ENCODE results near the gene C5orf58.

C5orf58 gene

GRCh38 chr5:170286386-170286925, 53.7 kb downstream of the C5orf58 start:
- DNase-seq, result no peak

DNA sequence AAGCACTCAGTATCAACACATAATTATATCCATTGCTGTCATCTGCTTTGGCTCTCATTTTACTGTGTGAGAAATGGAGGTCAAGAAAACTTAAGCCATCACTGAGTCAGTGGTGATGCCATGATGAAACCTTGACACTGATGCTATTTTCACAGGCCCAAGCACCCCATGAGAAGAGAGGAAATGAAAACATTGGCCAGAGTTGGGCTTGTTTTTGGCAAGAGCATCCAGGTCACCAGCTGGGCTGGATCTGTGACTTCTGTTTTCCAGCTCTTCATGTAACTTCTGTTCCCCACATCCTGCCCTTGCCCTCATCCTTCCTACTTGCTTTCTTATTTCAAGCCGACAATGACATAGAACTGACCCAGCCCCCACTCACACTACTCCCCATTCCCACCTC, 54.7 kb downstream of the C5orf58 start:
- DNase-seq, result no peak

- no peak for DNase-seq
Observed at GRCh38 chr5:170288151-170288550, 55.4 kb downstream of the C5orf58 start.

GRCh38 chr5:170288551-170288950, 55.8 kb downstream of the C5orf58 start:
- no peak for DNase-seq

GRCh38 chr5:170289121-170289520, 56.3 kb downstream of the C5orf58 start:
- no peak for DNase-seq

DNA sequence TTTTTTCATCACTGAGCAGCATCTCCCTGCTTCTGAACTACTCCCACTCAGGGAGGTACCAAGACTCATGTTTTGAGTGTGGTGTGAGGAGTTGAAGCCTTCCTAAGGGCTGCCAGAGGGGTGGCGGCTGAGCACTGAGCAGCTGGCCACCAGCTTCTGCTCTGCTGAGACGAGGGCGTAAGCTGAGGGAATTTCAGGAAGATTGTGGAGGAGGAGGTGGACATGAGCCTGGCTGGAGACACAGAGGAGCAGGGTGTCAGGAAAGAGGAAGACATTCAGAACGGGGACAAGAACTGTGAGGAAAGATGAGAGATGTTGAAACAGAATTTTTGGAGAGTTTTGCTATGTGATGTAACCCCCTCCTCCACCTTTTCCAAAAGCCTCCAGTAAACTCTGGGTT, 57.0 kb downstream of the C5orf58 start:
- no peak for DNase-seq

DNA sequence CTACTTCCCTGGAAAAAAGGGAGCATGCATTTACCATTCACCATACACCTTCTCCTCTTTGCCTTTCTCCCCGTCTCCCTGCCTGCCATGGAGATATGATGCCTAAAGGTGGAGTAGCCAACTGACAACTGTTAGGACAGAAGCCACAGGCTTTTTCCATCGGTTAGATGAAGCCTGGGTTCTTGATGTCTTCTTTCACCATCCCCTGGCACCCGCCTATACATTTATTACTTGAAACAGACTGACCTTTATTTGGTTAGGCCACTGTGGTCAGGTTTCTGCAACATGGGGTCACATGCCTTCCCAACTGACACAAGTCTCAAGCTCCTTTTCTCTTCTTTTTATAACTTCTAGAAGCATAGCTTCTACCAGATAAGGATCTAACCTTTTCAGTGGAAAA, 57.7 kb downstream of the C5orf58 start:
- DNase-seq, result no peak

DNA sequence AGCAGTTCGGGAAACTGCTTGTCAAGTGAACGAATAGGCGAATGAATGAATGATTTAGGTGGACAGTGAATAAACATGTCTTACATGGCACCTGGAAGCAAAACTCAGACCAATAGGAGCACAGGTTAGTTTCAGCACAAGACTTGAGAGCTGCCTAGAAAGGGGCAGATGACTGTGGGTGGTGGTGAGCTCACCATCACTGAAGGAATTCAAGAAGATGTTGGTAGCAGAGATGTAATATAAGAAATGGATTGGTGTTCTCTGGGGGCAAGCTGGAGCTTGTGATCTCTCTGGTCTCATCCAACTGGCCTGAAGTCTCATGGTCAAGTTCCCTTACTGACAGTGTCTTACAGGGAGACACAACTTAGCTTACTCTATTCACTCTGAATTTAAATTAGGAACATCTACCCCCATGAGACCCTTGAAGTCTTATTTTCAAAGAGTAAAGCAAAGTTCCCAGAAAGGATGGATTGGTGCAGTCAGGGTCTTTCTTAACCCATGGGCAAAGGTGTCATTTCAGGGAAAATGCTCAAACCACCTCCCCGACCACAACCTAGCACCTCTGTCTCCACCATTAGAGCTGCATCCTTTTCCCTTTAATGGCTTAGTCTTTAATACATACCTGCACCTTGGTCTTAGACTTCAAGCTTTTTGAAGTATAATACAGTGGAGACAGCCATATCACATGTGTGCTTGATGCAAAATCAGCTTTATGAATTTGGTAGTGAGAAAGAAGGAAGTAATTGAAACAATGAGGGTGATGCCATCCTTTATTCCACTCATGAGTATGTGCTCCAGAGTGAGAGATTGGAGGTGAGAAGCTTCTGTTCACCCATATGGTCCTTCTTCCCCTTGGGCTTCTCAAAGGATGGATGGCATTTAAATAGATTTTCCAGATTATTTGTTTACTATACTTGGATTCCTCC, 59.7 kb downstream of the C5orf58 start:
- no peak for DNase-seq

DNA sequence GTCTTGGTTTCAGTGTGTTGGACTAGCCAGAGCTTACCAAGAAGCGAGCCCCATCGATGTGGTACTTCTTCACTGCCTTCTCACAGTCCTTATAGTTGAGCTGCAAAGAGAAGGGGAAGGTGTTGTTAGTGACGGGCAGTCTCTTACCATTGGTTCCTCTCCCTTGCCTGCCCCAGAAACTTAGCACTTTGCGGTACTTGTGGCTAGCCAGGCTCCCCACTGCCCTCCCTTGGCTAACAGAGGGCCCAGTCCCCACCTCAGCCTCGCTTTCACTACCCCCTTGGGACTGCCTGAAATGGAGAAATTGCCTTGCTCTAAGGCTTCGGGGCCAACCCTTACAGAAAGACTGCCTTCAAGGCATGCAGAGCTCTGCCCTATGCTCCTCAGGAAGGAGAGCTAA, 60.5 kb downstream of the C5orf58 start:
- DNase-seq, result no peak

DNA sequence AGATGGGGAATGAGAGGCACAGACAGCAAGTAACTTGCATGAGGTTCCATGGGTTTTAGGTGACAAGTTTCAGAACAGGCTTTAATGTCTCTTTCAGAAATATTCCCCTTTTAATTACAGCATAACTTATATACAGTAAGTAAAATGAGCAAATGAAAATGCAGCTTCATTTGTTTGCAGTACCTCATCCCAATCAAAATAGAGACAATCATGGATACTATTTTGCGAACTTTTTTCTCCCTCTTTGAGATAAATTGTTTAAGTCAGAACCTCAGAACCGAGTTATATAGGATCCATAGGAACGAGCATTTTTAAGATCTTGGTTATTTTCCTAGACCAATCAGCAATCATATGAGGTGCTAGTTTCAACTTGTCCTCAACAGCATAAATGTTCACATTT, 61.3 kb downstream of the C5orf58 start:
- DNase-seq, result no peak

- DNase-seq, result no peak
Observed at GRCh38 chr5:170294556-170294955, 61.8 kb downstream of the C5orf58 start.

Measured in NCI-H524 treated with DMSO at 0.1 percent for 48 hours (cell line).